C4-2B (cell line): ENCODE measurements around the gene SIVA1.

Experiments
- ZFX ChIP-seq: fragments of 450-650 bp; IDR thresholded peaks from 2 replicates; pipeline ENCODE4 v1.6.1; 2017
- TF ChIP-seq, protein P1 (sequence below): fragments of 450-650 bp; conservative IDR thresholded peaks from 2 replicates; pipeline ENCODE4 v1.5.1; 2017; ENCODE audit warnings: mild to moderate bottlenecking

DNA sequence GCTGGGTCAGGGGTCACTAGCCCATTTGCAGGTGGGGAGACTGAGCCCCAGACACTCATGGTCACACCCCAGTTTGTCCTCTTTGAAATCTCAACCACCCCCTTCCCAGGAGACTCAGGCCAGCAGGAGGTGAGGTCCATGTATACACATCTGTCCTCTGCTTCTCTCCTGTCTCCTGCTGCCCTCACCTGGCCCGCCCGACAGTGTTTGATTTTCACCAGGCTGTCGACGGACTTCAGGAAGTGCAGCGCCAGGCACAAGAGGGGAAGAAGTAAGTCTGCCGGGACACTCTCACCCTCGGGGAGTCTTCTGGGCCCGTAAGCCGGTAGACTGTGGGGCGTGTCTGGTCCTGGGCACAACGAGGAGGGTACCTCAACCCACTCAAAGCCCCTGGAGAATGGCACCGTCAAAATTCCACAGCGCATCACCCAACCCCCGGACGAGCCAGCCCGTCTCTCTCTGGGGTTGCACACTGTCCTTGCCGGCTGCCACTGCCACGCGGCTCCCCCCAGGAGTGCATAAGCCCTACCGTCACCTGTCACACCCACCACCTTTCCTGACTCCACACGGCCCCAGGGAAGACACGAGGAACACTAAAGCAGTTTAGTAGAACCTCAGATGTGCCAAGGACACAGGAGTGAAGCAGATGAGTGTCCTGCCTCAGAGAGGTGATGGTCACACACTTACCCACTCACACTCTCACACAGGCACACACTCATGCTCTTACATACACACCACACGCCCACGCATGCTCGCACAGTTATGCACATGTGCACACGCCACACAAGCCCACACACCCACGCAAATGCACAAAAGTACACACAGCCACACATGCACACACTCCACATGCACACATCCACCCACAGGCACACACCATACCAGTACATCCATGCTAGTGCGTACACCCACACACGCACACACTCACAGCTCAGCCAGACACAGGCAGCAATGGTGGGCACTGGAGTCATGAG, 13.1 kb upstream of the SIVA1 start:
- TF ChIP-seq, protein P1, sequence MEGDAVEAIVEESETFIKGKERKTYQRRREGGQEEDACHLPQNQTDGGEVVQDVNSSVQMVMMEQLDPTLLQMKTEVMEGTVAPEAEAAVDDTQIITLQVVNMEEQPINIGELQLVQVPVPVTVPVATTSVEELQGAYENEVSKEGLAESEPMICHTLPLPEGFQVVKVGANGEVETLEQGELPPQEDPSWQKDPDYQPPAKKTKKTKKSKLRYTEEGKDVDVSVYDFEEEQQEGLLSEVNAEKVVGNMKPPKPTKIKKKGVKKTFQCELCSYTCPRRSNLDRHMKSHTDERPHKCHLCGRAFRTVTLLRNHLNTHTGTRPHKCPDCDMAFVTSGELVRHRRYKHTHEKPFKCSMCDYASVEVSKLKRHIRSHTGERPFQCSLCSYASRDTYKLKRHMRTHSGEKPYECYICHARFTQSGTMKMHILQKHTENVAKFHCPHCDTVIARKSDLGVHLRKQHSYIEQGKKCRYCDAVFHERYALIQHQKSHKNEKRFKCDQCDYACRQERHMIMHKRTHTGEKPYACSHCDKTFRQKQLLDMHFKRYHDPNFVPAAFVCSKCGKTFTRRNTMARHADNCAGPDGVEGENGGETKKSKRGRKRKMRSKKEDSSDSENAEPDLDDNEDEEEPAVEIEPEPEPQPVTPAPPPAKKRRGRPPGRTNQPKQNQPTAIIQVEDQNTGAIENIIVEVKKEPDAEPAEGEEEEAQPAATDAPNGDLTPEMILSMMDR = no peak
- TF ChIP-seq ZFX = no peak
